GM18517 (cell line): ENCODE data around the gene DKK3.

Experiments
- ATAC-seq: cut with Tn5 transposase; IDR thresholded peaks from one replicate; pipeline ENCODE4 v1.9.1; 2021; ENCODE audit warnings: mild to moderate bottlenecking, moderate library complexity; ENCODE audit not compliant: unreplicated experiment

DKK3 gene

DNA sequence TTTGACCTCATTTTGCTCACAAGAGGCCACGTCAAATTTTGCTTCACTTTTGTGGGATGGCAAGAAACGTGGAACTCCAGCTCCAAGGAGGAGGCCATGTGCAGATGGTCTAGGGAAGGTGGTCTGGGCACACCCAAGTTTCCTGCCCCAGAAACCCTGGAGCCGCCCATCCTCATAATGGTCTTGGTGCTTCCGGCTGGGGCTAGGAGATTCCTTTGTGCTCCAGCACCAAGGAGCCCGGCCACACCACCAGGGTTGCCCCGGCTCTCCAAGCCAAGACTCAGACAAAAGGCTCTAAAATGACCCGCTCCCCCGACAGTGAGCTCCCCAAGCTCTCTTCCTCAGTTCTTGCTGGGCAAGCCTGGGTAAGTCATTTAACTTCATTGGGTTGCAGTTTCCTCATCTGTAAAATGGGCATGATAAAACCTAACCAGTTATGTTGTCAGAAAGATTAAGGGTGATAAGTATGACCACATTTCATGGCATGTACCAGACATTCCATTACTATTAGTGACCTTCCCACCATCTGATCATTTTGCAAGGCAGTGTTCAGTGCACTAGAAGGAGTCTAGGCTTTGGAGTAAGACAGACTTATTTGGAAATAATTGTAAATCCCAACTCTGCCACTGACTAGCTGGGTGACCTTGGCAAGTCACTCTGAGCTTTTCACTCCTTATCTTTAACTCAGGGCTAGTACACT is 23.3 kb downstream of the DKK3 start:
- ATAC-seq = no peak

DNA sequence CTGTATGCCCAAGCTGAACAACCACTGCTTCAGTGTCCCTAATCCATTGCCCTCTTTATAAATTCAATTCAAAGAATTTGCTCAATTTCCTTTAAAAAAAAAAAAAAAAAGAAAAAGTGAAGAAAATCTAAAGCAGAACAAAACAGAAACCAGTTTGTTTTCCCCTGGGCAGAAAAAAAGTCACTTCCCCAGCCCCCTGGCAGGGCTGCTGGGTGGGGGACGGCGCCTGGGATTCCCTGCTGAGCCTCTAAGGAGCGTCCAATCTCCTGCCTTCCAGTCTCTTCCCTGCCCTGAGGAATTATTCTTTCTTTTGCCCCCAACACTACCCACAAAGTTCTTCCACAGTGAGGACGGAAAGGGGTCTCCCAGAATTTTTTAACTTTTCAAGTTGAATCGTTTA is 23.9 kb downstream of the DKK3 start:
- no peak for ATAC-seq

DNA sequence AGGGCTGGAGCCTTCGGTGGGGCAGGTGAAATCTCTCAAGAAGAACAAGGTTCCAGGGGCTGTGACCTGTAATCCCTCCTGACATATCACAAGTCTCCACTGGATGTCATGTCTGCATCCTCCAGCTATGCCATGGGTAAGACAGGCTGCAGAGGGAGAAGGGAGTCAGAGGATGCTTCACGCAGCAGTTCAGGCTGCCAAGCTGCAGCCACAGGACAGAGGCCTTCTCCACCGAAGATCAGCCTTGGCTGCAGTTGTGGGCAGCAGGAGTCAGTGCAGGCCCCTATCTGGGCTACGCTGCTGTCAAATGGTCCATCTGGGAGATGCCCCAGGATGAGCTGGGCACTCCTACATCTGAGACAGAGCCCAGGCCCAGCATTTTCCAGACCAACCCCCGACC is 25.0 kb downstream of the DKK3 start:
- no peak for ATAC-seq

- no peak for ATAC-seq
Observed at GRCh38 chr11:11982975-11983374, 25.5 kb downstream of the DKK3 start.

DNA sequence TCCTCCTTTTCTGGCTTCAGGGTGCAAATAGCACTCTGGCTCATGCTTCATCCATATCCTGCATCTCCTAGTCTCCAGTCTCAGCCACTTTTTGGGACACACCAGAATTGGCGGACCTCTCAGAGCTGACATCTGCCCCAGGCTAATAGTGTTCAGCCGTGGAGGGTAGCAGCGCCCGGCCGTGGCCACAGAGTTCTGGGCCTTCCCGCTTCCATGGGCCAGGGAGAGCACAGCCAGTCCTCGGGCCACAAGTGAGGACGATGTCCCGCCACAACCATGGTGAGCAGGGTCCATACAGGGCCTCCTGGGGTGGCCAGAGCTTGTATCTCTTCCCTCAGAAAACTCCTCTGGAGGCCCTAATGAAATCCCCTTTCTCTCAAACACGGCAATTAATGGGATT is 26.0 kb downstream of the DKK3 start:
- no peak for ATAC-seq

DNA sequence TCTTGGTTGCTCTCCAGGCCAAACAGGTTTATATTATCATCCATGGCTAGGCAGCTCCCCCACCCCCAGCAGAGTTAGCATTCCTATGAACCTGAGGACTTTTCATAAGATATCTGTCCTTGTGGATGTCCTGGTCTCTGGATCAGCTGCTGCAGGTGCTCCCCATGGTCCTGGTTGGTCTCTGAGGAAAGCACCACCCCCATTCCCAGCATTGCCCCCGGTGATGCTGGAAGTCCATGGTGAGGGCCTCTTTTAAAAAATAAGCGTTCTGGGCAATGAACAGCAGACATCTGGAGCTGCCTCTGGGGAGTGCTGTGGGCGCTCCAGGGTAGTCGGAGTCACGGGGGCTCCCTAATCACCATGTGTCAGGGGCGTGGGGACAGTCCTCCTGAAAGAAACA is 26.6 kb downstream of the DKK3 start:
- ATAC-seq = no peak

- ATAC-seq = no peak
Observed at GRCh38 chr11:11981364-11981763, 27.1 kb downstream of the DKK3 start.

- ATAC-seq = no peak
Observed at GRCh38 chr11:11980841-11981308, 27.6 kb downstream of the DKK3 start.

DNA sequence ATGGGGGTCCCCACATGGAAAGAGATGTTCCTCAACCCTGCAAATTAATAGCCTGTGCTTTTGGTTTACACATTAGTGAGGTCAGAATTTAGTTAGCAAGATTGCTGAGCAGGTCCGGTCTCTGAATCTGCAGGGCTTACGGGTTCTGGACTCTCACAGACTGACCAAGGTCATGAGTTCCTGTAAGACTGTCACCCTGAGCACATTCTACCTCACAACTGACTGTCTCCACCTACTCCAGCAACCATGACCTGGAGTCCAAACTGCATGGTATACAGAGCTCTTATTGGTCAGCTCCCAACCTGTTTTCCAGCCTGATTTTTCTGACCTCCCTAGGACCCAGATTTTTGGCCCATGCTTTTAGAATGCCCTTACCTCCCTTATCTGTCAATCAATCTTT is 28.2 kb downstream of the DKK3 start:
- ATAC-seq = no peak

- no peak for ATAC-seq
Observed at GRCh38 chr11:11979488-11980117, 28.8 kb downstream of the DKK3 start.

- ATAC-seq = no peak
Observed at GRCh38 chr11:11978792-11979487, 29.5 kb downstream of the DKK3 start.

DNA sequence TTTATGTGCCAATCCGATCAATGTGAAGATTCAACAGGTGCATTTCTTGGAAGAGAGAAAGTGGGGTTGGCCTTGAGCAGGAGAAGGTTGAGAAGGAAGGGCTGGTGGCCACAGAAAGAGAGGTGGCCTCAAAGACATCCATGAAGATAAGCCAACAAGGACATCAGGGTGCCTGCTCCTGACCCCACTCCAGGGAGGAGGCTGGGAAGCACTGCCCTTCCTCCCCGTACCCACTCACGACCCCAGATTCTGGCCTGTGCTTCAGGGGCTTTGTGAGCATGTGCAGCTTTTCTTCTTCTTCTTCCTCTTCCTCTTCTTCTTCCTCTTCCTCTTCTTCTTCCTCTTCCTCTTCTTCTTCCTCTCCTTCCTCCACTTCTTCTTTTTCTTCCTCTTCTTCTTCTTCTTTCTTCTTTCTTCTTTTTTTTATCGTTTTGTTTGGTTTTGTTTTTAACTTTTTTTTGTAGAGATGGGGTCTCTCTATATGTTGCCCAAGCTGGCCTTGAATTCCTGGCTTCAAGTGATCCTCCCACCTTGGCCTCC is 30.3 kb downstream of the DKK3 start:
- no peak for ATAC-seq

DNA sequence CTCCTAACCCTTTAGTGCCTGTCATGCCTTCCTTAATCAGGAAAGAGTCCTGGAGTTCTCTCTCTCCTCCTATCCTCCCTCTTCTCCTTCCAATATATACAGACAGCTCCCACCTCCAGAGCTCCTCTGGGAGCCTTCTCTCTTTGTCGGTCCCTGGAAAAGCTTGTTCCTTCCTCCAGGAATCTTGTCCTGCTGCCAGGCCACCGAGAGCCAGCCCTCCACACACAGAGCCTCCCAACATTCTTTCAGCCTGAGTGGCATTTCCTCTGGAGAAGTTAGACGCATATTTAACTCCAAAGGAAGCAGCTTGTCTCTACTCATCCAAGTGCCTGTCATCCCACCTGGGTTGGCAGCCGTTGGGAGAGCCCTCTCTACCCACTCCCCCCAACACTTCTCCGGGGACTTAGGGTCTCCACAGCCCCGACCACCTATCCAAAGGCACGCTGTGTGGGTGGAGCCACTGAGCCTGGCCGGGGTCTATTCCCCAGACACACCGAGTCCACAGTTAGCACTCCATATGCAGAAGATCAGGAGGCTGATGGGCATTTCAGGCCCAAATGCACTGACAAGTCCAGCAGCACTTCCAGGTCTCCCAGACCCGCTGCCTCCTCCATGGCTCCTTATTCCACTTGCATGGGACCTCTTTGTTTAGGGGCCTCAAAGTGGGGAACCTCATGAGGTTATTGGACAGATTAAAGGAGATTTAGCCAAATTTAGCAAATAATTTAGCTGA is 31.1 kb downstream of the DKK3 start:
- no peak for ATAC-seq

DNA sequence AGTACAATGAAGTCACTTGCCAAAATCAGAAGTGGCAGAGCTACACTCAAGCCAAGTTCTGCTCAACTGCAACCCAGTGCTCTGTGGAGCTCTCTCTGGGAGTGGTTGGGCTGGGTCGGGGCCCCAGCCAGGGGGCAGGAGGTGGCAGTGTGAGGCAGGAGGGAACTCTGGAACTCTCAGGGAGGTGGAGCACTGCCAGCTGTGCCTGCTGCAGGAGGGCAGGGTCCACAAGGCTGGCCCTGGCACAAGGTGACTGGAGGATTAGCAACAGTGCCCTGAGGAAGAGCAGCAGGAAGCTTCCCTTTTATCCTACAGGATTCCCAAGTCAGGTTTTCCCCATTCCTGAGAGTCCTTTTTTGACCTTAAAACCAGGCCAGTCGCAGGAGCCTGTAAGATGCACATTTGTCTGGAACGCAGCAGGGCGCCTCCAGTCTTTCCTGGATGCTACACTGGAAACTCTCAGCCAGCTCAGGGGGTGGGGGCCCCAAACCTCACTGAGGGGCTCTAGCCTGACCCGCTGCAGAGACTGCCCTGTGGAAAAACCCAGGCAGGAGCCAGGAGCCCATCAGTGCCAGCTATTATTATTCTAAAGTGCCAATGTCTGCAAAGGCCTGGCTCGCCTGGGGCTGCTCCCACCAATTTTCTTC is 31.8 kb downstream of the DKK3 start:
- no peak for ATAC-seq

GRCh38 chr11:11975201-11976092 is 33.0 kb downstream of the DKK3 start:
- no peak for ATAC-seq

GRCh38 chr11:11973866-11974265 is 34.6 kb downstream of the DKK3 start:
- ATAC-seq = no peak

DNA sequence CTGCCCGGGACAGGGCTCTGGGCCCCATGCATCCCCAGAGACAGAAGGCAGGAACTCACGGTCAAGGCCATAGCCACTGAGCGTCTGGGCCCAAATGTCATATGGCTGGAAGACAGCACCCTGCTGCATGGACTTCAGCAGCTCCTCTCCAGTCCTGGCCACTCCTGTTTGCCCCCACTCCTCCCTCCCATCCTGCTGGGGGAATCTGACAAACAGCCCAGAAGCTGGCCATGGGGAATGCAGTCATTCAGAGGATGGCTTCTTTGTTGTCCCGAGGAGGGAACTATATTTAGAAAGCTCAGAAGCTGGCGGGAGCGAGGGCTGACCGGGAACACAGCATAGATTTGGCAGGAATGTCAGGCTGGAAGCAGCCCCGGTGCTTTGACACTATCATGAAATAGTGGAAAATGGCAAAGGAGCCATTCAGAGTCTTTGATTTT is 35.0 kb downstream of the DKK3 start:
- ATAC-seq = no peak

GRCh38 chr11:11972730-11973341 is 35.6 kb downstream of the DKK3 start:
- ATAC-seq = no peak

DNA sequence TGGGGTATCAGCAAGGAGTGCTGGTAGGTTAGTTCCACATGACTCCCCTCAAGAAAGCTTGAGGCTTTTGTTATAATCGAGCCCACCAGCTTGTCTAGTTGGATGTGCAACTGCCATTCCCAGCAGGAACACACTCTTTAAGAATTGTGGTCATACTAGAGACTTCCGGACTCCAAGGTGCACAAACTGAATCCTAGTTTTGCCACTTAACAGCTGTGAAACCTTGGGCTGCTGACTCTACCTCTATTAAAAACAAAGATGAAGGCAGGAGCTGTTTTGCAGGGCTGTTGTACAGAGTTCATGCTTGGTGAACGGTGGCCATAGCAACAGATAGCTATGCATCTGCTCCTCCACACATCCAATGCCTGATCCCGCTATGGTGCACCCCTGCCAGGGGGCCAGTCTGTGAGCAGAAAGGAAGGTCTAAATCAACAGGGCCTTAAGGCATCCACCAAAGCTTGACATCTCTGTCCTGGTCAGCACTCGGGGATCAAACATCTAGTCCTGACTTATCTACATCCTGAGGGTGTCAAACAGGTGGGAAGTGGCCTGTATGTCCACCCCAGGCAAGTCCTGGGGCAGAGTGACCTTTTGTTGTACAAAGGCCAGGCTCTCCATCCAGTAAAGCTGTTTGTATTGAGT is 36.4 kb downstream of the DKK3 start:
- ATAC-seq = no peak
